Sigmoid colon (tissue), 3 donors: ENCODE data around the gene ALDH1L1.

Experiments used
- CTCF ChIP-seq, 4 experiments: fragments of 450-650 bp in 3 of 4; fragments of 200-600 bp in 1 of 4; IDR thresholded peaks; one replicate each; pipeline ENCODE4 v1.5.1; 2016 to 2019; ENCODE audit warnings: antibody characterized with exemption in 4 of 4, mild to moderate bottlenecking in 3 of 4, moderate library complexity in 2 of 4
- POLR2A ChIP-seq, 2 donors: fragments of 450-650 bp; IDR thresholded peaks; one replicate each; pipeline ENCODE4 v1.6.1; 2016; ENCODE audit warnings: antibody characterized with exemption in 2 of 2, mild to moderate bottlenecking in 2 of 2, moderate library complexity in 2 of 2

GRCh38 chr3:126107957-126108675 is 72.3 kb downstream of the ALDH1L1 start:
- TF ChIP-seq CTCF (IDR thresholded peaks at IDR 0.05) (no peak), POLR2A (IDR thresholded peaks at IDR 0.05) (no peak)
